HG02852 (cell line): ENCODE results near the gene PDPR.
"Not testable (repeated sequence)": the region's sequence is repeated elsewhere in the genome, so short reads cannot be mapped to it uniquely, and the experiment has no call there.

ENCODE experiments used
- ATAC-seq: cut with Tn5 transposase; IDR thresholded peaks from one replicate; pipeline ENCODE4 v1.9.1; 2021; ENCODE audit warnings: mild to moderate bottlenecking, moderate library complexity; ENCODE audit not compliant: unreplicated experiment

Gene PDPR

GRCh38 chr16:70113982-70114826 lies at the start of gene PDPR:
Gene PDPR, plus strand, starts transcription at chr16:70114332. Its CDS starts 6,161 bp downstream, at chr16:70120493.
- ATAC-seq: peak; percentile 92

DNA sequence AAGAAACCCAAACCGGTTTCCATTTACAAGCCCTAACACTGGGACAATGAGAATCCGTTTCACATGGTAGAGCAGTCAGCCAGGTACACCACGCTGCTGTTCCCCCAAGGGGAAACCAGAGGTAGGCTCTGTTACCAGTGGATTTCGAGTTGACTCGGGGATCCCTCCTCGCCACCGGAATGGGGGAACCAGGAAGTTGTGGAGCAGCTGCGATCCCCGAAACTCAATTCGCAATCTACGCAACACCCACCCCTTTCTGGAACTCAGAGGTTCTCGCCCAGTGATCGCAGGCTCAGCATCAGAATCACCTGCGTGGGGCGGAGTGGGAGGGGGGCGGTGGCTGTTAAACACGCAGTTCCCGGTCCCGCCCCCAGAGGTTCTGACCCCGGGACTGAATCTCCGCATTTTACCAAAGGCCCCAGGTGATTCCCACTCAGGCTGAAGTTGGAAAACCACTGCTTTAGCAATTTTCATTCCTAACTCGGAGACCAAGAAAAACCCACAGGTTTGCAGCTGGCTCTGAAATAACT lies 49.2 kb upstream of the PDPR start:
- peak; percentile 25 for ATAC-seq

- peak; percentile 29 for ATAC-seq
Observed at GRCh38 chr16:70065376-70065745, 48.8 kb upstream of the PDPR start.

DNA sequence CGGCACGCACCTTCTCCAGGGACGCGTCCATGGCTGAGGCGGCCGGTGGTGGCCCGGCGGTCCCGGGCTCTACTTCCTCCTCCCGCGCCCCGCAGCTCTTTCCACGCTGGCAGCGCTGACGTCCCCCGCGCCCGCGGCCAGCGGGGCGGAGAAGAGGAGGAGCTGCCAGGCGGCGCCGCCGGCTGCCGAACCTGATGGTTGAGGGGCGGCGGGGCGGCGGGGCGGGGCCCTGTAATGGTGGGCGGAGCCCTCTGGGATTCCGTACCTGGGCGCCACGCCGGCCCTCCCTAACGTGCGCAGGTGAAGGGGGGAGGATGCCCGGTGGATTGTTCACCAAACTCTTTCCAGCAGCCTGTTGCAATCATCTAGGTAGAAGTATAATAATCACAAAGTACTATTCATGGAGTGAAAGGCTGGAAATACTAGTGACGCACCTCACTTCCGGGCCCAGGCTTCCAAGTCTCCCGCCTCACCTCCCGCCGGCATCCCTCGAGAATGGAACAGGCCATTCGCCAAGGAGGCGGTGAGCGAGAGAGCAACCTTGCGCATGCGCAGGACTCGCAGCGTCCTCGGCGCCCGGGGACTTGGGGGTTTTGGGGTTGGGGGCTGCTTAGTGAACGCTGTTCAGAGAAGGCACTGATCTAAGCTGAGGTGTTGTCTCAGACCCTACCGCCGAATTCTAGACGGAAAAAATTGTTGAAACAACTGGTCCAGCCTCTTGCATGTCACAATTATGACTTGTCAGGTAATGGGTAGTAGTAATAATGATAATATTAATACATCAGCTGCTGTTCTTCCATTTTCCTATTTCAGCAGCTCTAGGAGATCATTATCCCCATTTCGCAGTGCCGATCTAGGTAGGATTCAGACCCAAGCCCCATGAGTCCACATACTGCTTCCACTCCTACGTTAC lies 48.1 kb upstream of the PDPR start:
- ATAC-seq: peak; percentile 94

DNA sequence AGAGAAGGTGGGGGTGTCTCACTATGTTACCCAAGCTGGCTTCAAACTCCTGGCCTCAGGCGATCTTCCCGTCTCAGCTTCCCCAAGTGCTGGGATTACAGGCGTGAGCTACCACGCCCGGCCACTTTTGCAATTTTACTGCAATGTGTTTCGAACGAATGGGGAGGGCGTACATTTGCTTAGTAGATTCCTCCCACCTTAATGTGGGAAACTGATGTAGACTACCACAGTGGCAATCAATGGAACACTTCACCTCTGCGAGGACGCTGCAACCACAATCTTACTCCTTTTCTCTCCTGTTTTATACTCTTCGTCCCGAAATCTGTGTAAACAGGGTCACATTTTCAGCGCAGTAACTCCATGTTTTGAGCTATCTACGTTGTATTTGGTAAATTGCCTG lies 47.4 kb upstream of the PDPR start:
- ATAC-seq: not testable (repeated sequence)

- not testable (repeated sequence) for ATAC-seq
Observed at GRCh38 chr16:70079081-70079480, 35.1 kb upstream of the PDPR start.

GRCh38 chr16:70081219-70081618 lies 32.9 kb upstream of the PDPR start:
- ATAC-seq: not testable (repeated sequence)

GRCh38 chr16:70083931-70084330 lies 30.2 kb upstream of the PDPR start:
- ATAC-seq: not testable (repeated sequence)

DNA sequence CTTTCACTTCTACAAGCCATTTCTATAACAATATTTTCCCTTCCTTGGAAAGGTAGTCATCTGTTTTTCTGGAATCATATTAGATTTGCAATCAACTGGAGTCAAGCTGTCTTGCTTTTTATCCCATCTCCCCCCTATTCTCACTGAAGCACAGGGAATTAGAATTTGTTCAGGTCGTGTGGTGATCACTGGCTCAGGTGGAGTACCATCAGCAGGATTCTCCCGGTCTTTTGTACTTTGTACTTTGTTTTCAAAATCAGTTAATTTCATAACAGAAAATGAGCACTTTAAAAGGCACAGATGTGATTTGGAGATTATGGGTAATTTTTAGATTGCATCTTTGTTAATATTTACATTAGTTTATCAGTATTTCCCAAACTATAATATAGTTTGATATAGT lies 26.0 kb upstream of the PDPR start:
- ATAC-seq: not testable (repeated sequence)

DNA sequence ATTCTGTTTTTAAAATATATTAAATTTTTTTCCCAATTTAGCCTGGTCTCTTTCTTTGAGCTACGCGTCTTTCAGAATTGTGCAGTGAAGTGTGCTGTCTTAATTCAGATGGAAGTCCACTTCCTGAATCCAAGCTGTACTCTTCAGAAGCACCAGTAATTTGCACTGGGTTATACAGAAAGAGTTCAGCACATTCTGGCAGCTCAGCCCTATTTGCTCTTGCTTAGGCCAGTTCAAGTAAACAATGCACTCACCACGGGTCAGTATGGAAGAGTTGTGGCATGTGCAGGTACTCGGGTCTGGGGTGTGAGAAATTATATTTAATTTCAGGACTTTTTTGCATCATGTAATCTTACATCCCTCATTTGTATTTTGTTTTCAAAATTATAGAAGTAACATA lies 25.3 kb upstream of the PDPR start:
- not testable (repeated sequence) for ATAC-seq

DNA sequence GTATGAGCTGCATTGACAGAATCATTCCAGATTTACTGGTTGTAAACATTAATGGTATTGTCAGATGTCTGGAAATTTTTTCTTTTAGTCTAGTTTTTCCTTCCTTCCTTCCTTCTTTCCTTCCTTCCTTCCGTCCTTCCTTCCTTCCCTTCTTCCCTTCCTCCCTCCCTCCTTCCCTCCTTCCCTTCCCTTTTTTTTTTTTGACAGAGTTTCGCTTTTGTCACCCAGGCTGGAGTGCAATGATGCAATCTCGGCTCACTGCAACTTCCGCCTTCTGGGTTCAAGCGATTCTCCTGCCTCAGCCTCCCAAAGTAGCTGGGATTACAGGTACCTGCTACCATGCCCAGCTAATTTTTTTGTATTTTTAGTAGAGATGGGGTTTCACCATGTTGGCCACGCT lies 24.8 kb upstream of the PDPR start:
- ATAC-seq: not testable (repeated sequence)

DNA sequence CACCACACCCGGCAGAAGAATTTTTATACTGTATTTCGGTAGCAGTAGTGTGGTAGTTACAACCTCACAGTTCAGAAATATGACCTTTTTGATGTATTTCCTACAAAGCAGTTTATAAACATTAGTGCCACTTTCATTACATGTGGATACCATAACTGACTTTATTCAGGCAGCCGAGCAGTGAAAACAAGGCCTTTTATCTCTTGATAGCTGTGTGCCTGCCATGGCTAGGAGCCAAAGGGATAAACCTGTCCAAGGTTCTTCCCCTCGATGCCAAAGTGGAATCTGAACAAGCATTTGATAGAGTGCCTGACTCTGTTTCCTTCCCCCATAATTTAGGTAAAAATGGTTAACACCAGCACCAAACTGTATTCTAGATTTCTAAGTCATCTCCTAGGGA lies 23.0 kb upstream of the PDPR start:
- ATAC-seq: not testable (repeated sequence)

DNA sequence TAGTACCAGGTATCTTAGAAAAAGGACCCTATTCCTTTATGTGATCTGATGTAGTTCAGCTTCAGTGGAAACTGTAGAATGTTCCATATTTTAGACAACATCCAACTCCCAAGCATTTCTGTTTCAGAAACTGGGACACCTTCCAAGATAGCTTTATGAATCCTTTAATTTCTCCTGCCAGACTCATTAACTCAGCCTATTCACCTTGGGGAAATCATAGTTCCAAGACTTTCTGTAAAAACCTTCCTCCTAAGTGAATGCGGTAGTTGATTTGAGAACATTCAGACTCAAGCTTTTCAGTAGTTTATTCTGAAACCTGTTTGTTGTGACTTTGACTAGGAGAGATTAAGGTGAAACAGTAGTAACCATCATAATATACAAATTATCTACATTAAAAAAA lies 20.0 kb upstream of the PDPR start:
- not testable (repeated sequence) for ATAC-seq

- not testable (repeated sequence) for ATAC-seq
Observed at GRCh38 chr16:70109583-70110279, 4.4 kb upstream of the PDPR start.

GRCh38 chr16:70112162-70112561 lies 2.0 kb upstream of the PDPR start:
- not testable (repeated sequence) for ATAC-seq

DNA sequence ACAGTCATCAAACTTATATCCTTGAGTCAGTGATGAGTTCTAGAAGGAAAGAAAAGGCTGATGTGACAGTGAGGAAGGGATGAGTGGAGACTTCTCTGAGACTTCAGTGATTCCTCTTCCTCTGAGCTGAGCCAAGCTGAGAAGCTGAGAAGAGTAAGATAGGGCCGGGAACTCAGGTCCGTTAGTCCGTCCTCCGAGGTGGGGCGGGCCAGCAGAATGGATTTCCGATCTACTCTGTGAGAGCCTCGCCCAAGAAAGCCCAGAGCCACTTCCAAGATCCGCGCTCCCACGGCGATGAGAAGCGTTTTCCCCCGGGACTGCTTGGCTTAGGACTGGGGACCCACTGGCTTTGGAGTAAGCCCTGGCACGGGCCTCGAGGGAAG lies 542 bp upstream of the PDPR start:
- peak; percentile 22 for ATAC-seq

DNA sequence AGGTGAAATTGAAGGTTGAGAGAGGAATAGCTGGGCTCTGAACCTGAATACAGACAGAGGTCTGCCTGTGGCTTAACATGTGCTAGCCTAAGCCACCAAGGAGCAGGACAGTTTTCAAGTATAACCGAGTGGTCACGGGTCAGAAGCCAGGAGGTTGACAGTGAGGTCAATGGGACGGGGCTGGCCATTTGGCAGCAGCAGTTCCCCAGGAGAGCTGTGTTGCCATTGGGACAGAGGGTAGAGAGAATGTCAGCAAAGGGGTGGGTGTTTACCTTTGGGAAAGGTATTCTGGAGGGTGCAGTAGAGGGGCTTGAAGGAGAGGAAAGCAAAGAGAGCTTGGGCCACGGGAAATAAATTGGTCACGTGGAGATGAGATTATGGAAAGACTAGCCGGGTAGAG lies 4.2 kb downstream of the PDPR start:
- not testable (repeated sequence) for ATAC-seq

DNA sequence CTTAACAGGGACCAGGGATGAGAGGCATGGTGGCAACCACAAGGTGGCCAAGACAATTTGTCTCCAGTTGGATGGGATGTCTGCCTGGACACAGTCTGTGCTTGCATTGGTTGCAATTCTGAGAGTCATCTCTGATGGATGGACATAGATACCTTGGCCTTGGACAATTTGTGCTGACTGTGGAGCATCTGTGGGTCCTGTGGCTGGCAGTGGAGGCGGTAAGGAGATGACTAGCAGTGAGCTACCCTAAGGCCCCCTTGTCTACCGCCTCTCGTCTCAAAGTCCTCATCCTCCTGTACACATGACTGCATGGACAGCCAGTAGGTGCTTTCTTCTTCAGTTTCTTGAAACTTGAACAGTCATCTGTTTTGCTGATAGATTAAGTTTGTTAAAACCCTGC lies 4.6 kb downstream of the PDPR start:
- not testable (repeated sequence) for ATAC-seq

- ATAC-seq: not testable (repeated sequence)
Observed at GRCh38 chr16:70120398-70120797, 6.3 kb downstream of the PDPR start.

GRCh38 chr16:70123822-70124221 lies 9.7 kb downstream of the PDPR start:
- ATAC-seq: not testable (repeated sequence)

- ATAC-seq: not testable (repeated sequence)
Observed at GRCh38 chr16:70126226-70126625, 12.1 kb downstream of the PDPR start.
